H9 (cell line): Measurements from ENCODE around the gene HTRA1. TPM values are rescaled to one million over a fixed set of nuclear protein-coding genes. Genes with fewer than 3 reads are reported as not detected.

Experiments
- DNase-seq: peaks from one replicate; pipeline ENCODE4 v3.0.0-alpha.2; 2017
- H2AFZ ChIP-seq: one replicate; pipeline ENCODE4 v1.6.1; 2013; ENCODE audit warnings: mild to moderate bottlenecking, low read length, control low read depth, moderate library complexity
- H2AK5ac ChIP-seq: 2 replicates; pipeline ENCODE4 v1.6.1; 2013; ENCODE audit warnings: low read length, control low read depth, mixed read lengths; ENCODE audit not compliant: insufficient read length
- H2BK120ac ChIP-seq: one replicate; pipeline ENCODE4 v1.6.1; 2013; ENCODE audit warnings: low read depth, mild to moderate bottlenecking, low read length, control low read depth, inconsistent platforms; ENCODE audit not compliant: poor library complexity, severe bottlenecking
- H2BK12ac ChIP-seq: 2 replicates; pipeline ENCODE4 v1.6.1; 2013; ENCODE audit warnings: low read length, control low read depth, mixed read lengths, low read depth; ENCODE audit not compliant: insufficient read length
- H2BK15ac ChIP-seq: 2 replicates; pipeline ENCODE4 v1.6.1; 2013; ENCODE audit warnings: low read depth, low read length, control low read depth
- H2BK20ac ChIP-seq: one replicate; pipeline ENCODE4 v1.6.1; 2013; ENCODE audit warnings: low read depth, mild to moderate bottlenecking, low read length, control low read depth, inconsistent platforms; ENCODE audit not compliant: poor library complexity, severe bottlenecking
- H2BK5ac ChIP-seq: 2 replicates; pipeline ENCODE4 v1.6.1; 2013; ENCODE audit warnings: low read length, control low read depth, mixed read lengths; ENCODE audit not compliant: insufficient read length
- H3K14ac ChIP-seq: 2 replicates; pipeline ENCODE4 v1.6.1; 2013; ENCODE audit warnings: low read length, control low read depth; ENCODE audit not compliant: insufficient read depth
- H3K18ac ChIP-seq: 2 replicates; pipeline ENCODE4 v1.6.1; 2013; ENCODE audit warnings: low read depth, mild to moderate bottlenecking, mixed read lengths, low read length, control low read depth; ENCODE audit not compliant: insufficient read length
- H3K23ac ChIP-seq: 2 replicates; pipeline ENCODE4 v1.6.1; 2013; ENCODE audit warnings: low read length, control low read depth, mixed read lengths, low read depth; ENCODE audit not compliant: insufficient read length
- H3K23me2 ChIP-seq: 2 replicates; pipeline ENCODE4 v1.6.1; 2013; ENCODE audit warnings: low read depth, mild to moderate bottlenecking, mixed read lengths, low read length, control low read depth; ENCODE audit not compliant: insufficient read length, poor library complexity, severe bottlenecking
- H3K27ac ChIP-seq: 2 replicates; pipeline ENCODE4 v1.5.1; 2013; ENCODE audit warnings: low read length, control low read depth, mixed read lengths, low read depth; ENCODE audit not compliant: insufficient read length
- H3K27me3 ChIP-seq: 2 replicates; pipeline ENCODE4 v1.6.1; 2013; ENCODE audit warnings: low read length, control low read depth, inconsistent platforms; ENCODE audit not compliant: insufficient read depth
- H3K4ac ChIP-seq: 2 replicates; pipeline ENCODE4 v1.6.1; 2013; ENCODE audit warnings: low read depth, mild to moderate bottlenecking, control low read depth, inconsistent platforms, low read length, moderate library complexity
- H3K4me1 ChIP-seq: 2 replicates; pipeline ENCODE4 v1.6.1; 2013; ENCODE audit warnings: low read length, control low read depth, inconsistent platforms; ENCODE audit not compliant: insufficient read depth
- H3K4me2 ChIP-seq: 2 replicates; pipeline ENCODE4 v1.6.1; 2013; ENCODE audit warnings: low read length, control low read depth, mixed read lengths; ENCODE audit not compliant: insufficient read length, insufficient read depth
- H3K56ac ChIP-seq: 2 replicates; pipeline ENCODE4 v1.6.1; 2013; ENCODE audit warnings: low read depth, mild to moderate bottlenecking, mixed read lengths, low read length, control low read depth; ENCODE audit not compliant: insufficient read length
- H3K79me1 ChIP-seq: 2 replicates; pipeline ENCODE4 v1.6.1; 2013; ENCODE audit warnings: low read depth, mild to moderate bottlenecking, moderate library complexity, low read length, control low read depth, inconsistent platforms; ENCODE audit not compliant: insufficient read depth, poor library complexity, severe bottlenecking
- H3K79me2 ChIP-seq: 2 replicates; pipeline ENCODE4 v1.6.1; 2013; ENCODE audit warnings: low read length, control low read depth, inconsistent platforms; ENCODE audit not compliant: insufficient read depth
- H3K9ac ChIP-seq: 2 replicates; pipeline ENCODE4 v1.6.1; 2013; ENCODE audit warnings: low read length, control low read depth, mixed read lengths; ENCODE audit not compliant: insufficient read length; ENCODE audit errors: extremely low read depth
- H3K9me3 ChIP-seq: one replicate; pipeline ENCODE4 v1.6.1; 2013; ENCODE audit warnings: low read depth, low read length, inconsistent platforms; ENCODE audit not compliant: control insufficient read depth
- H3T11ph ChIP-seq: one replicate; pipeline ENCODE4 v1.6.1; 2013; ENCODE audit warnings: mild to moderate bottlenecking, low read length, control low read depth, inconsistent platforms
- H4K20me1 ChIP-seq: one replicate; pipeline ENCODE4 v1.6.1; 2013; ENCODE audit not compliant: control insufficient read depth, insufficient read length, insufficient read depth
- H4K5ac ChIP-seq: 2 replicates; pipeline ENCODE4 v1.6.1; 2013; ENCODE audit warnings: low read depth, mild to moderate bottlenecking, mixed read lengths, low read length, control low read depth; ENCODE audit not compliant: insufficient read length
- H4K8ac ChIP-seq: replicated peaks from 2 replicates; pipeline ENCODE4 v1.6.1; 2013; ENCODE audit warnings: low read length, control low read depth, mixed read lengths, low read depth; ENCODE audit not compliant: insufficient read length
- H4K91ac ChIP-seq: 2 replicates; pipeline ENCODE4 v1.6.1; 2013; ENCODE audit warnings: low read depth, mild to moderate bottlenecking, moderate library complexity, mixed read lengths, low read length, control low read depth; ENCODE audit not compliant: insufficient read length
- H3K27ac Mint-ChIP-seq, 3 experiments: 2 replicates in 2 of 3; 3 replicates in 1 of 3; pipeline ENCODE4 v1.8.0; 2020 to 2021; ENCODE audit warnings: mixed read lengths in 3 of 3, mild to moderate bottlenecking in 1 of 3, moderate library complexity in 1 of 3
- H3K27me3 Mint-ChIP-seq: 2 replicates; pipeline ENCODE4 v1.8.0; 2021; ENCODE audit warnings: low read depth, mild to moderate bottlenecking, moderate library complexity, mixed read lengths
- H3K36me3 Mint-ChIP-seq, 3 experiments: 2 replicates in 2 of 3; 3 replicates in 1 of 3; pipeline ENCODE4 v1.8.0; 2020 to 2021; ENCODE audit warnings: low read depth in 3 of 3, mixed read lengths in 3 of 3; ENCODE audit not compliant: insufficient read depth in 1 of 3
- H3K4me1 Mint-ChIP-seq, 2 experiments: 2 replicates each; pipeline ENCODE4 v1.8.0; 2020; ENCODE audit warnings: mixed read lengths in 2 of 2
- H3K4me3 Mint-ChIP-seq, 2 experiments: 2 replicates in 1 of 2; 3 replicates in 1 of 2; pipeline ENCODE4 v1.8.0; 2020 to 2021; ENCODE audit warnings: mild to moderate bottlenecking in 2 of 2, mixed read lengths in 2 of 2, moderate library complexity in 1 of 2
- H3K9me3 Mint-ChIP-seq, 2 experiments: 2 replicates in 1 of 2; 3 replicates in 1 of 2; pipeline ENCODE4 v1.8.0; 2020; ENCODE audit warnings: mild to moderate bottlenecking in 2 of 2, mixed read lengths in 2 of 2, moderate library complexity in 1 of 2
- CTCF ChIP-seq: fragments of 200-600 bp; sonication (generic); conservative IDR thresholded peaks from 3 replicates; pipeline ENCODE4 v1.8.0; 2021; ENCODE audit warnings: antibody characterized with exemption, mild to moderate bottlenecking
- WGBS: extraction: QIAGEN DNeasy Blood & Tissue Kit; methylation state at CpG from one replicate; pipeline ENCODE4 v1.1.7; 2013; ENCODE audit warnings: missing lambda C conversion rate, low lambda C conversion rate, mixed read lengths; ENCODE audit not compliant: insufficient read length; ENCODE audit errors: extremely low coverage; 5-methylcytosine and 5-hydroxymethylcytosine counted together
- total RNA-seq: library from RNA; stranded (reverse); gene quantifications from 2 replicates; pipeline ENCODE4 v1.2.1, GENCODE V29; 2021

HTRA1 gene
- total RNA-seq, 1 experiment from 2014 or later, result 11.1 TPM

- Mint-ChIP-seq H3K36me3 (no peaks in the 10 kb centered on the region; a peak in 2 of 7 replicates), H3K27me3 (no peaks in the 10 kb centered on the region), H3K4me1 (peaks cover 0 to 6% of the 10 kb centered on the region in 2 experiments; a peak in 1 of 4 replicates), H3K4me3 (no peak overlapping the region), H3K27ac (no peak overlapping the region), H3K9me3 (no peaks in the 10 kb centered on the region)
- Histone ChIP-seq H2BK5ac (no peak overlapping the region), H3T11ph (no peak overlapping the region), H2BK12ac (no peak overlapping the region), H4K5ac (no peak overlapping the region), H3K18ac (no peak overlapping the region), H3K9me3 (no peaks in the 10 kb centered on the region), H3K4me2 (no peak overlapping the region), H3K79me1 (no peaks in the 10 kb centered on the region), H2AK5ac (no peak overlapping the region), H2BK15ac (no peak overlapping the region), H2AFZ (no peak overlapping the region), H3K23ac (no peak overlapping the region), H3K14ac (no peak overlapping the region), H3K56ac (no peak overlapping the region), H3K79me2 (no peaks in the 10 kb centered on the region), H3K27ac (no peak overlapping the region), H4K91ac (no peak overlapping the region), H3K4ac (no peak overlapping the region), H2BK120ac (no peak overlapping the region), H2BK20ac (no peak overlapping the region), H4K20me1 (no peaks in the 10 kb centered on the region), H3K4me1 (no peaks in the 10 kb centered on the region), H3K27me3 (no peaks in the 10 kb centered on the region), H3K9ac (no peak overlapping the region), H3K23me2 (no peaks in the 10 kb centered on the region), H4K8ac (no peak overlapping the region)
- no CpG with 5 or more reads among the region's 4 CpGs for WGBS
- no peak for TF ChIP-seq CTCF
- no peak for DNase-seq
Measured at GRCh38 chr10:122513053-122513452, 51.7 kb downstream of the HTRA1 start.
